ENCODE measurements around the gene PIGB.

DNA sequence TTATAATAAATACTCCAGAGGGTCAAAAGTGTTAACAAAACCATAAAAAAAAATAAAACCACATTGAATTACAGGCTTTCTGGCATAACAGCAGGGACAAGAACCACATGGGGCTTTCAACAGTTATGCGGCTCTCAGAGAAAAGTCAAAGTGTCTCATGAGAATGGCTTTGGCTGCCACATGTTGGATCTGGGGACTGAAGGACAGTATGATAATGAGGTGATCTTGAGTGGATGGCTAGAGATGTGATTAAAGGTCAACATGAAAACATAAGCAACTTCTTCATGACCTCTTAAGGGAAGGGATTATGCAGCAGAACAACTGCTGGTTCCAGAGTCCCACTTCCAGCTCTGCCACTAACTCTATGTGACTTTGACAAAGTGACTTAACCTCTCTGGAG lies 34.6 kb upstream of the PIGB start:
- TF ChIP-seq HDAC6 (IDR thresholded peaks at IDR 0.05; ENCODE audit: low read depth, low read length) (no peak), MAFK (IDR thresholded peaks at IDR 0.05; ENCODE audit: low read depth, low read length) (no peak), POLR2AphosphoS5 (IDR thresholded peaks at IDR 0.05; ENCODE audit: low read depth, low read length) (no peak)

All from H1 (cell line).